Right ventricle myocardium superior (tissue), 1 donor: ENCODE data around the gene RAN. TPM values are rescaled to one million over a fixed set of nuclear protein-coding genes. Genes with fewer than 3 reads are reported as not detected.
"Not testable (repeated sequence)": the region's sequence is repeated elsewhere in the genome, so short reads cannot be mapped to it uniquely, and the experiment has no call there.

Experiments
- ATAC-seq: fragments of 200-7000 bp; cut with Tn5 transposase; one replicate; pipeline ENCODE4 v1.9.1; 2020; ENCODE audit warnings: mild to moderate bottlenecking; ENCODE audit not compliant: poor library complexity
- DNase-seq: peaks from one replicate; pipeline ENCODE4 v3.0.0-alpha.2; 2020
- intact Hi-C: fragments of 100-400 bp; cut with DNase I; formaldehyde crosslinking; loops from one replicate; pipeline ENCODE4 v1.11.2; 2022
- total RNA-seq: library from RNA; stranded (reverse); fragmentation: NEBNext Ultra II Directional; extraction: Animal tissue kit (Norgen Biotek cat#: 25700); gene quantifications from one replicate; pipeline ENCODE4 v1.2.1, GENCODE V29; 2021
- donor health status: DM: no; HTN: yes; CAD: no; lungs with severe emphysema.

Gene RAN
- total RNA-seq, 1 donor from 2014 or later, result 225 TPM

GRCh38 chr12:130848105-130848504, 23.8 kb upstream of the RAN start:
- DNase-seq, ATAC-seq, intact Hi-C loops: not testable (repeated sequence)

GRCh38 chr12:130848785-130849305, 23.0 kb upstream of the RAN start:
- ATAC-seq, intact Hi-C loops, DNase-seq: not testable (repeated sequence)

GRCh38 chr12:130849561-130850417, 22.1 kb upstream of the RAN start:
- DNase-seq (no peak), ATAC-seq (no peak)
- intact Hi-C loops, result no loop called here

GRCh38 chr12:130850418-130851021, 21.3 kb upstream of the RAN start:
- DNase-seq, result no peak
- ATAC-seq, result no peak
- intact Hi-C loops, result no loop called here

- DNase-seq (no peak), ATAC-seq (no peak)
- intact Hi-C loops, result no loop called here
Measured at GRCh38 chr12:130856088-130856487, 15.8 kb upstream of the RAN start.

GRCh38 chr12:130858084-130858483, 13.8 kb upstream of the RAN start:
- ATAC-seq, result no peak
- no peak for DNase-seq
- intact Hi-C loops, result no loop called here

GRCh38 chr12:130859161-130859560, 12.7 kb upstream of the RAN start:
- intact Hi-C loops, result no loop called here
- DNase-seq (no peak), ATAC-seq (no peak)

GRCh38 chr12:130860311-130860710, 11.6 kb upstream of the RAN start:
- intact Hi-C loops, result no loop called here
- no peak for ATAC-seq
- DNase-seq, result no peak

GRCh38 chr12:130862161-130862560, 9.7 kb upstream of the RAN start:
- ATAC-seq (no peak), DNase-seq (no peak)
- intact Hi-C loops, result no loop called here

- intact Hi-C loops, ATAC-seq, DNase-seq: not testable (repeated sequence)
Measured at GRCh38 chr12:130862771-130863170, 9.1 kb upstream of the RAN start.

- intact Hi-C loops, result no loop called here
- ATAC-seq, result no peak
- DNase-seq, result no peak
Measured at GRCh38 chr12:130863298-130863697, 8.6 kb upstream of the RAN start.

GRCh38 chr12:130868412-130868811, 3.5 kb upstream of the RAN start:
- DNase-seq, result no peak
- ATAC-seq, result no peak
- intact Hi-C loops, result no loop called here

- peak; percentile 65 for ATAC-seq
- intact Hi-C loops, result no loop called here
- peak; percentile 82 for DNase-seq
Measured at GRCh38 chr12:130870442-130871285, 1.2 kb upstream of the RAN start.

- ATAC-seq, result peak; percentile 24
- peak; percentile 60 for DNase-seq
- intact Hi-C loops, result no loop called here
Measured at GRCh38 chr12:130872179-130873096, 572 bp downstream of the RAN start.

- no peak for ATAC-seq
- DNase-seq, result no peak
- intact Hi-C loops, result no loop called here
Measured at GRCh38 chr12:130873106-130873795, 1.4 kb downstream of the RAN start.

GRCh38 chr12:130873825-130874224, 2.0 kb downstream of the RAN start:
- intact Hi-C loops, result no loop called here
- no peak for DNase-seq
- no peak for ATAC-seq

GRCh38 chr12:130874696-130875095, 2.8 kb downstream of the RAN start:
- no peak for DNase-seq
- ATAC-seq, result no peak
- intact Hi-C loops, result no loop called here

GRCh38 chr12:130875193-130875592, 3.3 kb downstream of the RAN start:
- intact Hi-C loops, result no loop called here
- no peak for DNase-seq
- no peak for ATAC-seq
